ENCODE data around the gene MYH4.

The MYH4 gene

GRCh38 chr17:10420811-10421210 is 48.5 kb downstream of the MYH4 start:
- no peaks in the 10 kb centered on the region for H3K27me3 ChIP-seq (ENCODE audit: insufficient read depth, low read length)
- no peak overlapping the region for H3K4me3 ChIP-seq (ENCODE audit: low read length)
- no peak overlapping the region for H3K9ac ChIP-seq (ENCODE audit: low read depth, low read length)
- H3K27ac ChIP-seq (ENCODE audit: low read length), result no peak overlapping the region
- peaks cover 18% of the 10 kb centered on the region for H3K4me1 ChIP-seq (ENCODE audit: insufficient read depth, low read length)
- no peaks in the 10 kb centered on the region for H3K36me3 ChIP-seq (ENCODE audit: insufficient read depth, low read depth, low read length)
- no peaks in the 10 kb centered on the region for H3K9me3 ChIP-seq (ENCODE audit: insufficient read depth, low read depth, low read length)

- Histone ChIP-seq H3K27ac (ENCODE audit: low read length) (no peak overlapping the region), H3K9me3 (ENCODE audit: insufficient read depth, low read depth, low read length) (no peaks in the 10 kb centered on the region)
These were observed 51.9 kb downstream of the MYH4 start for GRCh38 chr17:10417431-10417830.

GRCh38 chr17:10415161-10415560 is 54.2 kb downstream of the MYH4 start:
- H3K27me3 ChIP-seq (ENCODE audit: insufficient read depth, low read length), result no peaks in the 10 kb centered on the region
- H3K27ac ChIP-seq (ENCODE audit: low read length), result no peak overlapping the region
- H3K36me3 ChIP-seq (ENCODE audit: insufficient read depth, low read depth, low read length), result no peaks in the 10 kb centered on the region
- no peaks in the 10 kb centered on the region for H3K9me3 ChIP-seq (ENCODE audit: insufficient read depth, low read depth, low read length)
- peaks cover 13% of the 10 kb centered on the region for H3K4me1 ChIP-seq (ENCODE audit: insufficient read depth, low read length)
- no peak overlapping the region for H3K9ac ChIP-seq (ENCODE audit: low read depth, low read length)
- H3K4me3 ChIP-seq (ENCODE audit: low read length), result no peak overlapping the region

More at GRCh38 chr17:10417431-10417830, 51.9 kb downstream of the MYH4 start:
- Histone ChIP-seq H3K9ac (ENCODE audit: low read depth, low read length) (no peak overlapping the region), H3K27me3 (ENCODE audit: insufficient read depth, low read length) (no peaks in the 10 kb centered on the region), H3K4me3 (ENCODE audit: low read length) (no peak overlapping the region), H3K36me3 (ENCODE audit: insufficient read depth, low read depth, low read length) (no peaks in the 10 kb centered on the region), H3K4me1 (ENCODE audit: insufficient read depth, low read length) (peaks cover 18% of the 10 kb centered on the region)

GRCh38 chr17:10403589-10403988 is 65.8 kb downstream of the MYH4 start:
- H3K27ac ChIP-seq (ENCODE audit: low read length), result no peak overlapping the region
- no peak overlapping the region for H3K9ac ChIP-seq (ENCODE audit: low read depth, low read length)
- no peaks in the 10 kb centered on the region for H3K27me3 ChIP-seq (ENCODE audit: insufficient read depth, low read length)
- H3K9me3 ChIP-seq (ENCODE audit: insufficient read depth, low read depth, low read length), result no peaks in the 10 kb centered on the region
- no peak overlapping the region for H3K4me3 ChIP-seq (ENCODE audit: low read length)
- H3K36me3 ChIP-seq (ENCODE audit: insufficient read depth, low read depth, low read length), result no peaks in the 10 kb centered on the region
- H3K4me1 ChIP-seq (ENCODE audit: insufficient read depth, low read length), result no peaks in the 10 kb centered on the region

- Histone ChIP-seq H3K27ac (ENCODE audit: low read length) (no peak overlapping the region), H3K4me3 (ENCODE audit: low read length) (no peak overlapping the region), H3K36me3 (ENCODE audit: insufficient read depth, low read depth, low read length) (no peaks in the 10 kb centered on the region), H3K4me1 (ENCODE audit: insufficient read depth, low read length) (no peaks in the 10 kb centered on the region), H3K9me3 (ENCODE audit: insufficient read depth, low read depth, low read length) (no peaks in the 10 kb centered on the region), H3K27me3 (ENCODE audit: insufficient read depth, low read length) (no peaks in the 10 kb centered on the region), H3K9ac (ENCODE audit: low read depth, low read length) (no peak overlapping the region)
These were observed 71.0 kb downstream of the MYH4 start for GRCh38 chr17:10398352-10398751.

GRCh38 chr17:10396524-10397163 is 72.7 kb downstream of the MYH4 start:
- H3K27me3 ChIP-seq (ENCODE audit: insufficient read depth, low read length), result no peaks in the 10 kb centered on the region
- no peaks in the 10 kb centered on the region for H3K36me3 ChIP-seq (ENCODE audit: insufficient read depth, low read depth, low read length)
- no peak overlapping the region for H3K4me3 ChIP-seq (ENCODE audit: low read length)
- H3K4me1 ChIP-seq (ENCODE audit: insufficient read depth, low read length), result no peaks in the 10 kb centered on the region
- H3K27ac ChIP-seq (ENCODE audit: low read length), result no peak overlapping the region
- no peak overlapping the region for H3K9ac ChIP-seq (ENCODE audit: low read depth, low read length)
- H3K9me3 ChIP-seq (ENCODE audit: insufficient read depth, low read depth, low read length), result no peaks in the 10 kb centered on the region

GRCh38 chr17:10394201-10394887 is 75.0 kb downstream of the MYH4 start:
- Histone ChIP-seq H3K9me3 (ENCODE audit: insufficient read depth, low read depth, low read length) (no peaks in the 10 kb centered on the region), H3K27ac (ENCODE audit: low read length) (no peak overlapping the region), H3K9ac (ENCODE audit: low read depth, low read length) (no peak overlapping the region), H3K4me3 (ENCODE audit: low read length) (no peak overlapping the region), H3K36me3 (ENCODE audit: insufficient read depth, low read depth, low read length) (no peaks in the 10 kb centered on the region), H3K27me3 (ENCODE audit: insufficient read depth, low read length) (no peaks in the 10 kb centered on the region), H3K4me1 (ENCODE audit: insufficient read depth, low read length) (no peaks in the 10 kb centered on the region)
